ENCODE measurements around the gene TMEM163. TPM values are rescaled to one million over a fixed set of nuclear protein-coding genes. Genes with fewer than 3 reads are reported as not detected.

TMEM163 gene
- total and polyA plus RNA-seq, 8 donors = 14.8 to 30.5 (median 20.5) TPM

DNA sequence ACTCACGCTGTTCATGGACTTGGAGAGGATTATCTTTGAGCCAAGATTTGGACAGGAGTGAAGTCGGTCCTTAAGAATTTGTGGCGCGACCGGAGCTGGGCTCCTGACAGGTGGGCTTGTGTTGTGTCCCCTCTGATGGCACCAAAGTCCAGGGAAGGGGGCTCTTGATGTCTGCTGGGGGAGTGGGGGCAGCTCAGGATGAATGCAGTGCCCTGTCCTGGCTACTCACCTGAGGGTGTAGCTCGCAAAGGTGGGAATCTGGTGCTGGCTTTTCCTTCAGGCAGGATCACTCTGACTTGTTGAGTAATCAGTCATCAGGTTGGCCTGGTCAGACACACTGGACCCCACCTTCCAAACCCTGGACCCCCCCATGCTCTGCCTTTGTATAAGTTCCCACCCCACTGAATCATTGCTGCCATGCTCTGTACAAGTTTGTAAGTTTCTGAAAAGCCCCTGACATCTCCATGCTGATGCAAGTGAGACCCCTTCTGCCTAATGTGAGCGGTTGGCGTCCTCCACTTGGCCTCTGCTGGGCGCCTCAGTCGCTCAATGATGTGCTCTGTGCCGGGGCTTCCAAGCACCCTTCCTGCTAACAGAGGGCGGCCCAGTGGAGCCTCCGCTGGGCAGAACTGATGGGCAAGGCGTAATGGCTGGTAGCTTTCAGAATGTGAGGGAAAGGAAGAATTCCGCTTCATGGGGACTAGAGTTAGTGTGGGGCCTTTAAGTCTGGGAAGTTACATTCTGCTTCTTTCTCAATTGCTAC is 268.9 kb downstream of the TMEM163 start:
- TF ChIP-seq CTCF (IDR thresholded peaks at IDR 0.05) = no peak
- H3K9me3 ChIP-seq = no peaks in the 10 kb centered on the region
- peaks cover 11 to 19% (median 12%) of the 10 kb centered on the region in 3 donors for H3K4me1 ChIP-seq
- FAIRE-seq (no peak), DNase-seq (no peak), ATAC-seq (no peak)
- peak overlapping the region in 3 of 4 donors; percentile 52 to 67 (median 65) for H3K27ac ChIP-seq
- no peaks in the 10 kb centered on the region for H3K36me3 ChIP-seq
- H3K4me3 ChIP-seq = no peak overlapping the region
- H3K27me3 ChIP-seq = no peaks in the 10 kb centered on the region
- intact Hi-C loops (cut with DNase I) = loop anchor here in 2 of 3 donors (5.0 to 10.0 kb wide), 3 partner anchors 73 to 325 kb away; no protein-coding TSS in a partner anchor
- 91 to 93% methylated on average over 15 of the region's 15 CpGs for WGBS, 2 donors

- peak overlapping the region; percentile 35 to 67 (median 58) for H3K27ac ChIP-seq
- FAIRE-seq = no peak
- H3K27me3 ChIP-seq = no peaks in the 10 kb centered on the region
- ATAC-seq = peak; percentile 5 to 58 (median 38)
- TF ChIP-seq CTCF (IDR thresholded peaks at IDR 0.05) = no peak
- WGBS, 2 donors = 34 to 41% methylated on average over 7 of the region's 7 CpGs
- peak in 1 of 6 donors; percentile 41 for DNase-seq
- intact Hi-C loops (cut with DNase I) = loop anchor here in 1 of 3 donors (10.0 kb wide), 1 partner anchor 324 kb away; no protein-coding TSS in a partner anchor
- H3K36me3 ChIP-seq = no peaks in the 10 kb centered on the region
- peaks cover 6 to 19% (median 12%) of the 10 kb centered on the region in 3 donors for H3K4me1 ChIP-seq
- H3K4me3 ChIP-seq = no peak overlapping the region
- H3K9me3 ChIP-seq = no peaks in the 10 kb centered on the region
Observed at GRCh38 chr2:134449157-134449556, 269.6 kb downstream of the TMEM163 start.

DNA sequence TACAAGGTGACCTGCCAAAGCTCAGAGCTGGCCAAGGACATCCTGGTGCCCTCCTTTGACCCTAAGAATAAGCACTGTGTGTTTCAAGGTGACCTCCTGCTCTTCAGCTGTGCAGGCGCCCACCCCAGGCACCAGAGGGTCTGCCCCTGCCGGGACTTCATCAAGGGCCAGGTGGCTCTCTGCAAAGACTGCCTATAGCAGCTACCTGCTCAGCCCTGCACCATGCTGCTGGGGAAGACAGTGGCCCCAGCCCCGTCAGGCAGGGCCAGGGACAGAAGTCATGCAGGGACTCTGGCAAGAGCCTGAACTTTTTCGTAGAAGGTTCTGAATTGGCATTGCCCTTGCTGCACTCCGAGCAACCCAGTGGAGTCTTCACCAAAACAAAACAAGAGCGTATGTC is 270.1 kb downstream of the TMEM163 start:
- peaks cover 6 to 19% (median 12%) of the 10 kb centered on the region in 3 donors for H3K4me1 ChIP-seq
- no peak for ATAC-seq
- intact Hi-C loops (cut with DNase I) = loop anchor here in 1 of 3 donors (10.0 kb wide), 1 partner anchor 324 kb away; no protein-coding TSS in a partner anchor
- no peaks in the 10 kb centered on the region for H3K36me3 ChIP-seq
- no peak for FAIRE-seq
- H3K4me3 ChIP-seq = no peak overlapping the region
- 70 to 77% methylated on average over 6 of the region's 6 CpGs for WGBS, 2 donors
- H3K27me3 ChIP-seq = no peaks in the 10 kb centered on the region
- peak overlapping the region; percentile 35 to 67 (median 58) for H3K27ac ChIP-seq
- no peak for DNase-seq
- no peak for TF ChIP-seq CTCF (IDR thresholded peaks at IDR 0.05)
- no peaks in the 10 kb centered on the region for H3K9me3 ChIP-seq

- Histone ChIP-seq H3K4me3 (no peak overlapping the region), H3K9me3 (no peaks in the 10 kb centered on the region), H3K36me3 (no peaks in the 10 kb centered on the region), H3K27ac (peak overlapping the region in 1 of 4 donors; percentile 52), H3K27me3 (no peaks in the 10 kb centered on the region), H3K4me1 (peaks cover 6 to 19% (median 12%) of the 10 kb centered on the region in 3 donors)
- DNase-seq (no peak), ATAC-seq (no peak), FAIRE-seq (no peak)
- TF ChIP-seq CTCF (IDR thresholded peaks at IDR 0.05) = no peak
- 96% methylated on average over 4 of the region's 4 CpGs for WGBS, 2 donors
- intact Hi-C loops (cut with DNase I) = loop anchor here in 1 of 3 donors (10.0 kb wide), 1 partner anchor 323 kb away; no protein-coding TSS in a partner anchor
Observed at GRCh38 chr2:134447669-134448068, 271.1 kb downstream of the TMEM163 start.
